Stimulated activated CD4-positive, alpha-beta T cell treated with anti-CD3 and anti-CD28 coated beads, Interleukin-1b, Interleukin-23, amount 100 ng/mL, for 48 hours (primary cell): ENCODE results near the gene OR10A3.

Source experiments
- DNase-seq: peaks from one replicate; pipeline ENCODE4 v3.0.0-alpha.2; 2020

OR10A3 gene

GRCh38 chr11:7931168-7931567, 10.3 kb downstream of the OR10A3 start, which contains the start of gene OR10A6:
OR10A6 (minus strand) TSS chr11:7931268; CDS start chr11:7928662, 2,606 bp downstream.
- no peak for DNase-seq

GRCh38 chr11:7927635-7928034, 13.9 kb downstream of the OR10A3 start:
- no peak for DNase-seq

DNA sequence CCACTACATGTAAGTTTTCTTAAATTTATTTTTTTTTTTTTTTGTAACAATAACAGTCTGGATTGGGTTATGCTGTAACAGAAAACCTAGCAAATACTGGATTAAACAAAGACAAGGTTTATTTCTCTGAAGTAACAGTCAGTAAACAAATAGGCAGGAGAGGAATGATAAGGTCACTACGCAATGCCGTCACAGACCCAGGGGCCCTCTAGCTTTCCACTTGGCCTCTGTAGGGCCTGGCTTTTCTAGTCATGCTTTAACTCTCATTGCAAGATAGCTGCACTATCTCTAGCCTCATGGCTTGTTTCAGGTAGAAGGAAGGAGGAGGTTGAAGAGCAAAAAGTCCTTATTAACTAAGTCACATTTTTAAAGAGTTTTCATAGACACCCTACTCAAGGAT, 17.0 kb downstream of the OR10A3 start:
- no peak for DNase-seq

DNA sequence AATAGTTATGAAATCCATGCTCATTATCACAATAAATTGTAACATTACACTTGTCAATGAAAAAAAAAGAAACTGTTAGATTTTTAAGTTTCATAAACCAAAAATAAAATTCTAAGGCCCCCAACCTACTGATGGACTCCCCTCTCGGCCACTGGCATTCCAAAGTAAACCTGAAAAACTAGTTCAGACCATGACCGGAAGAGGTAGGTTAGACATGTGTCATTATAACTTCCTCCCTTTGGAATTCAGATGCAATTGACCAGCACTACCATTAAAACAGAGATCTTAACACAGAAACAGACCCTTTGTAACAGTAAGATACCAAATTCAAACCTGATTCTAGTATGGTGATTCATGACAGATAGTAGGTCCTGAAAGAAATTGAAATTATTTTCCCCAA, 23.4 kb downstream of the OR10A3 start:
- no peak for DNase-seq

GRCh38 chr11:7911011-7911410, 30.5 kb downstream of the OR10A3 start:
- no peak for DNase-seq

- no peak for DNase-seq
Observed at GRCh38 chr11:7910286-7910788, 31.2 kb downstream of the OR10A3 start.

DNA sequence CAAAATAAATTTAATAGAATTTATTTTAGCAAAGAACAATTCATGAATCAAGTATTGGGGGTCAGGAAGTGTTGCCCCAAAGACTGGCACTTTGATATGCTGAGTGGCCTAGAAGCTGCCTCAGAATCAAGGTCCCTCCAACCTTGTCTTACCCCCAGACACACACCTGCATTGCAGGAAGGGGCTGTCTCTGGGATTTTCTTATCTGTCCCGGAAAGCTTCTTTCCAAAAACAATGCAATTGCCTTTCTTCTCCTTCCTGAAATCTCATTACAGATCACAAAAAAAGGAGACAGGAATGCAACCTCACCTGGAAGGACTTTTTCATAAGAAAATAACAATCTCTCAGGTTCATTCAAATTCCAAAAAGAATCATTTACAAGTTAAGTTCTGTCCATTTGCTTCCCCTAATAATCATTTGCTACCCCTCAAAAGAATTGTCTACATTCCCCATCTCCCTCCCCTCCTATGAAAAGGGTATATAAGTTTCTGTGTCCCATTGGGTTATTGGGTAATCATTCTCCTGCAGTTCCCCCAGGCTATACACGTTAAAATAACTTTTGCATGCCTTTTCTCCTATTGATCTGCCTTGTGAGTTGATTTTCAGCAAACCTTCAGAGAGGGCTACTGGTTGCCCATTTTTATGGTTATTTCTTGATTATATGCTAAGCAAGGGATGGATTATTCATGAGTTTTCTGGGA, 31.8 kb downstream of the OR10A3 start:
- DNase-seq = no peak

GRCh38 chr11:7907121-7907520, 34.4 kb downstream of the OR10A3 start:
- DNase-seq = no peak

GRCh38 chr11:7906481-7906880, 35.0 kb downstream of the OR10A3 start:
- no peak for DNase-seq

- no peak for DNase-seq
Observed at GRCh38 chr11:7905961-7906429, 35.5 kb downstream of the OR10A3 start.

DNA sequence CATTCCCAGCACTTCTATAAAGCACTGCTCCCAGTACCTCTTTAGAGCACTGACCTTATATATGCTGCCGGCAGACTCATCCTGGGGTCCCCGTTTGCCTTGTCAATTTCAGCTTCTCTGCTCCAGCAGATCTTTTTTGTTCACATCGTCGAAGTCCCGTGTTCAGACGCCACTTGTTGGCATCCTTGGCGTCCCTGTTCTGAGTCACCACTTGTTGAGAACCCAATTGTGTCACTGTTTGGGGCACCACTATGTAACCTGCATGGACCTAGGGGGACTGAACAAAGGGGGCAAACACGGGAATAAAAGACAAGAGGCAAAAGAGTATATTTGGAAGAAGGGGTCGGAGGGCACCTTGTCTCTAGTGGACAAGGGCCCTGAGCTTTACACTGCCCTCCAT, 36.0 kb downstream of the OR10A3 start:
- no peak for DNase-seq

DNA sequence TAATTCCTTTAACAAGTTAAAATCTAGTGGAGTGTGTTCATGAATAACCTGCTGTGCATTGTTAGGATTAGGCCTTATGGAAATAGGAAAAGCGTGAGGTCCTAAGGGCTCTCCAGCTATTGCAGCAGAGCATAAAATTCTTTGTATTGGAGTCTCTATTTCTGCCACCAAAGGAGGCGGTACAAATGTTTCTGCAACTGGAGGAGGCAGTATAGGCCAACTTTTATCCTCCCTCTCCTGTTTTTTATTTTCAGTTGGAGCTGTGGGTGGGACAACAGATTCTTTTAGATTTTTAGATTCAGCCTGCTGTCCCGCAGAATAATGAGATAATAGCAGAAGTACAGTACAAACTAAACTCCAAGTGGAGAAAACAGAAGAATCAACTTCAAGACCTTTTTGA, 36.6 kb downstream of the OR10A3 start:
- no peak for DNase-seq

DNA sequence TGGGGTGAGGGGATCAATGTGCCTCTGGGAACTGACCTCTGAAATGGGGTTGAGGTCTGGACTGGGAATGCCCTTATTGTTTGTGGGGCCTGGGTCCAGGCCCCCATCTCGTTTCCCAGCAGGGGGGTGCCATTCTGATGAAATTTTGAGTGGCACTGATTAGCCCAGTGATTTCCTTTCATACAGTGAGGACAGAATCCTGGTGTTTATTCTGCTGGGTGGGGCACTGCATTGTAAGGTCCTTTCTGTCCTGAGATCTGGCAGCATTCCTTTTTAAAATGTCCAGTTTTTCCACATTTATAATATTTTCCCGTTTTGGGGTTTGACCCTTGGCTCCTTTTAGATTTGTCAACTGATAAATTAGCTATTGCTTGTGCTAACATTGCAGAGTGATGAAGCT, 37.6 kb downstream of the OR10A3 start:
- no peak for DNase-seq

GRCh38 chr11:7901319-7901854, 40.1 kb downstream of the OR10A3 start:
- no peak for DNase-seq

- no peak for DNase-seq
Observed at GRCh38 chr11:7900686-7901085, 40.8 kb downstream of the OR10A3 start.

DNA sequence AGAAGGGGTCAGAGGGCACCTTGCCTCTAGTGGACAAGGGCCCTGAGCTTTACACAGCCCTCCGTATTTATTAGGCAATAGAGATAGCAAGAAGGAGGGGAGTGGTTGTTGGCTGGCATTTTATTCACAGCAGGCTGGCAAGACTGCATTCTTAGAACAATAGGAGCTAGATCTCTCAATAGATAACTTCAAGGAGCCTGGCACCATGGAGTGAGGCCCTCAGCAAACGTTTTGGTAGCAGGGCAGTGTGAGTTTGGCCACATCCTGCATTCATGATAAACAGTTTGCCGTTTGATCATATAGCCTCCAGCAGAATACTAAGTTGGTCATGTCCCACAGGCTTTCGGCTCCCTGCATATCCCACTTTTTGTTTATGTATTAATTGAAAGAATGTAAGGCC, 42.1 kb downstream of the OR10A3 start:
- no peak for DNase-seq

DNA sequence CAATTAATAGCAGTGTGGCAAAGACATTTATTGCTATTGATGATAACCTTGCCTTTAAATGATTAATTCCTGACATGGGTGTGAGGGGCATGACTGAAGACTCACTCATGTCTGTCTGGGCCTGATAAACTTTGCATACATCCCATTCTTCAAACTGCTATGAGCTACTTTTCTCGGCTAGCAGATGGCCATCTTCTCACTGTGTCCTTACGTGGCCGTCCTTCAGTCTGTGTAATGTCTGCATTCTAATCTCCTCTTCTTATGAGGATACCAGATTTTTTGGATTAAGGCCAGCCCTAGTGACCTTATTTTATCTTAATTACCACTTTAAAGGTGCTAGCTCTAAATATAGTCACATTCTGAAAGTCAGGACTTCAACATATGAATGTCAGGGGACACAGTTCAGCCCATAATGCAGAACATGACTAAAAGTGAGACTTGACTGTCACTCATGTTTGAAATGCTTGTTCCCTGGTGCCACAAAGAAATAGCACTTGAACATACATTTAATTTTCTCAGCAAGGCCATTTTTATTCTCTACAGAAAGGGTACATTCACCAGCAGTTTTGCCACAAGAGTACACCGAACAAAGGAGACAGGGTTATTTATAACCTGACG, 42.7 kb downstream of the OR10A3 start:
- DNase-seq = no peak

- DNase-seq = no peak
Observed at GRCh38 chr11:7896009-7896785, 45.3 kb downstream of the OR10A3 start.

GRCh38 chr11:7894251-7894650, 47.3 kb downstream of the OR10A3 start:
- no peak for DNase-seq

DNA sequence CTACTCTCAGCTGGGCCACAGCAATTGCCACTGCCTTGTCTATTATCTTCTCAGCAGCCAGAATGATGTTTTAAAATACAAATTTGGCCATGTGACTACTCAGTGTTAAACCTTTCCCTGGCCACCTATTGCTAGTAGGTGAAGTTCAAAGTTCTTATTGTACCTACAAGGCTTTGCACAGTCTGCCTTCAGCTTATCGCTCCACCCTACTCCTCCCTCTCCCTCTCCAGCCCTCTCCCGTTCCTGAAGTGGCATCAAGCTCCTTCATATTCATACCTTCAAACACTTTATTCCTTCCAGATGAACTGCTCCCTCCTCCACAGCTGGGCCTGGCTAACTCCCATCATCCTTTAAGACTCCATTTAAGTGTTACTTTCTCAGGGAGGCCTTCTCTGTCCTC, 47.7 kb downstream of the OR10A3 start:
- DNase-seq = no peak

GRCh38 chr11:7892840-7893254, 48.7 kb downstream of the OR10A3 start:
- DNase-seq = no peak

DNA sequence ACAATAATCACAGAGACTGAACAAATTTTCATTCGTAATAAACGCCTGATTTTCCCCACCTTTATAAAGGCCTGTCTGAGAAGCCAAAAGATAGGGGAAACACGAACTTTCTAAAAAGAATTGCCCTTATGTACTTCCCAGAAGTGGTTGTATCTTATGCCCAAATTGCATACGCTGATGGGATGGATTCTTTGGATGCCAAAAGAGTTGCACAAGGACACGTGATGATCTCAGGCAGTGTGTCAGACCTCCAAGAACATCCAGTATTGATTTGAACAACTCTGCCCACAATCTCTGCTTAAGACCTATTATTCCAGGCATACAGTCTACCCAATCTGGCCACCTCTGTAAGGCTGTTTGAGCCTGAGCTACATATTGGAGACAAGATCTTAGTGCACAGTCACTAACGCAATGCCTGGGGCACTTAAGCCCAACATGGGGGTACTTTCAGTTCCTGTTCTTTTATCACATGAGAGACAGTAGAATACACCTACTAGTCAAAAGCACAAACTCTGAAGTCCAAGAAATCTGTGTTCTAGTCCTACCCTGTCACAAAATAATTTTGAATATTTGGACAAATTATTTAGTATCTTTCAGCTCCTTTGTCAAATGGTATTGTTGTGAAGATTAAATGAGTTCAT, 49.3 kb downstream of the OR10A3 start:
- DNase-seq = no peak
